ENCODE results near the gene NDUFC2.

GRCh38 chr11:78074756-78075155 is 4.9 kb downstream of the NDUFC2 start:
- TF ChIP-seq, protein P1, sequence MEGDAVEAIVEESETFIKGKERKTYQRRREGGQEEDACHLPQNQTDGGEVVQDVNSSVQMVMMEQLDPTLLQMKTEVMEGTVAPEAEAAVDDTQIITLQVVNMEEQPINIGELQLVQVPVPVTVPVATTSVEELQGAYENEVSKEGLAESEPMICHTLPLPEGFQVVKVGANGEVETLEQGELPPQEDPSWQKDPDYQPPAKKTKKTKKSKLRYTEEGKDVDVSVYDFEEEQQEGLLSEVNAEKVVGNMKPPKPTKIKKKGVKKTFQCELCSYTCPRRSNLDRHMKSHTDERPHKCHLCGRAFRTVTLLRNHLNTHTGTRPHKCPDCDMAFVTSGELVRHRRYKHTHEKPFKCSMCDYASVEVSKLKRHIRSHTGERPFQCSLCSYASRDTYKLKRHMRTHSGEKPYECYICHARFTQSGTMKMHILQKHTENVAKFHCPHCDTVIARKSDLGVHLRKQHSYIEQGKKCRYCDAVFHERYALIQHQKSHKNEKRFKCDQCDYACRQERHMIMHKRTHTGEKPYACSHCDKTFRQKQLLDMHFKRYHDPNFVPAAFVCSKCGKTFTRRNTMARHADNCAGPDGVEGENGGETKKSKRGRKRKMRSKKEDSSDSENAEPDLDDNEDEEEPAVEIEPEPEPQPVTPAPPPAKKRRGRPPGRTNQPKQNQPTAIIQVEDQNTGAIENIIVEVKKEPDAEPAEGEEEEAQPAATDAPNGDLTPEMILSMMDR (conservative IDR thresholded peaks at IDR 0.05; ENCODE audit: low read depth, low read length) = no peak
- TF ChIP-seq EZH2 (IDR thresholded peaks at IDR 0.05; ENCODE audit: borderline replicate concordance, low read depth, low read length, poor library complexity, severe bottlenecking) = no peak

Measured in A673 (cell line).